NCI-H2227 (cell line): ENCODE measurements around the gene LAMTOR4.
"Not testable (repeated sequence)": the region's sequence is repeated elsewhere in the genome, so short reads cannot be mapped to it uniquely, and the experiment has no call there.

Experiments used
- DNase-seq: peaks from one replicate; lab custom pipeline; 2025; ENCODE audit not compliant: unreplicated experiment; lab: John Stamatoyannopoulos, UW

The LAMTOR4 gene

DNA sequence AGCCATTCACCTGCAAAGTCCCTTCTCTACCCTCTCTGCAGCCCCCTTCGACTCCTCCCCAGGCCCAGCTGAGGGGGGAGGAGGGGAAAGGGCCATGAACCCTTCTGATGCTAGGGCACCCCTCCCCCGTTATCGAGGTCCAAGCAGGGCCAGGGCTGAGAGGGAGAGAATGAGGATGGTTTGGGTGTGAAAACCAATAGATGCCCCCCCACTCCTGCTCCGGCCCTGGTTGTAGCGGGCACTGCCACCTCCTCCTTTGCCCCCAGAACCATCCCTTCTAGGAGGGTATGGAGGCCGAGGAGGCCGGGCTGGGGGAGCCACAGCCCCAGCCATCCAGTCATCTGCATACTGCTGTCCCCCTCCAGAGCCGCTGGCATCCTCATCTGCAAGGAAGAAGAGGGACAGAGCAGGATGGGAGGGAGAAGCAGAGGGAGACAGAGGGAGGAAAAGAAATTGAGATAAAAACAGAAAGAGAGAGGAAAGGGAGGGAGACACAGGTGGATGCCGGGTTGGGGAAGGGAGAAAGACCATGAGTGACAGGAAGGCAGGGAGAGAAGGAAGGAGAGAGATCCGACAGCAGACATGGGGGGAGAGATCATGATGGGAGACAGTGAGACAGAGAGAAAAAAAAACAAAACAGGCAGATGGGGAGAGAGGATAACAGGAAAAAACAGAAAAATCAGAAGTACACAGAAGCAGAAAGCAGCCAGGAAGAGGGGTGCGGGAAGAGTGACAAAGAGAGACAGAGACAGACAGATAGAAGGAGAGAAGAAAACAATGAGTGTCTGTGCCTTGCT is 21.6 kb downstream of the LAMTOR4 start:
- DNase-seq, result no peak

DNA sequence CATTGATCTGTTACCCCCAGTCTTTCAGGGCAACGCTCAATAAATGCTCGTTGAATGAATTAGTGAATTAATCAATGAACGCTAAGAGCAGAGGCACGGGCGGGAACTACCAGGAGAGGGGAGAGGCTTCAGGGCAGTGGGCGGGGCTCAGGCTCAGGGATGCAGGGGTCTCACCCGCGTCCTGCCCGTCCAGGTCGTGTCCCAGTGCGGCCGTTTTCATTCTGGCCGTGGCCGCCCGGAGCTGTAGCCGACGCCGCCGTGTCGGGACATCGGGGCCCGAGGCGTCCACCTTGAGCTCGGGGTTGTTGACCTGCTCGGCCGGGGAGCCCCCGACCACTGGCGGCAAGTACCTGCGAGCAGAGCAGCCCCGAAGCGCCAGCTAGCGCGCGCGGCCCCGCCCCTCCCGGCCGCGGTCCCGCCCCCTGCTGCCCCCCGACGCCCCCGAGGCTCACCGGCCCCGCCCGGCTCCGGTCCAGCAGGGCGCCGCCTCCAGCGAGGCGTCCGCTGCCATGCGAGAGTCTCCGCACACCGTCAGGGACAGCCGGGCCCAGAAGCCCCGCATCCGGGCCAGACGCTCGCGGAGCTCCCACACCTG is 22.5 kb downstream of the LAMTOR4 start:
- peak; percentile 32 for DNase-seq

- DNase-seq, result no peak
Observed at GRCh38 chr7:100171840-100172239, 23.1 kb downstream of the LAMTOR4 start.

DNA sequence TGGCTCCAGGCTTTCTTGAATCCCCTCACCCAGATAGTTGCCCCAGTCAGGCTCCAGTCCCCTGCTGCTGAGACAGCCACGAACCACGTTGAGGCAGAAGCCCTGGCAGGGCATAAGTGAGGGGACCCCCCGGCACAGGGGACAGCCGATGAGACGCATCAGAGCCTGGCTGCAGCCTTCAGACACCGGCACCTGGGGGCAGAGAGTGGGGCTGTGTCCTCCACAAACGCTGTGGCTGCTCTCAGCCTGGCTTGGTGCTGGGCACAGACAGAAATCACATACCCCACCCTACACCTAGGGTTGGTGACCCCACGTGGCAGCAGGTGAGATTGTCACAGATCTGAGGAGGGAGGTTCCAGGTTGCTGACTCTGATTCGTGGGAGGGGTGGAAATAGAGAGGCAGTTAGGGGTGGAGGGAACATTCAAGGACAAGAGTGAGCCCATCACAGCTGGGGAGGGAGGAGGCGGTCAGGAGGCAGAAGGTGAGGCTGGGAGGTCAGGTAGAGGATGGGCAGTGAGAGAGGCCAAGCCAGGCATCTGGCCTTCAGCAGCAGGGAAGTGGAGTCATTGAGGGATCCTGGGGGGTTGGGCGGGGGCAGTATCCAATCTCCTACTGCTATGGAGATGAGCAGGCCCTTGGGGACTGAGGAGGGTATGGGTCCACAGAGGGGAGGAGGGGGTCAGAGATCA is 25.2 kb downstream of the LAMTOR4 start:
- no peak for DNase-seq

DNA sequence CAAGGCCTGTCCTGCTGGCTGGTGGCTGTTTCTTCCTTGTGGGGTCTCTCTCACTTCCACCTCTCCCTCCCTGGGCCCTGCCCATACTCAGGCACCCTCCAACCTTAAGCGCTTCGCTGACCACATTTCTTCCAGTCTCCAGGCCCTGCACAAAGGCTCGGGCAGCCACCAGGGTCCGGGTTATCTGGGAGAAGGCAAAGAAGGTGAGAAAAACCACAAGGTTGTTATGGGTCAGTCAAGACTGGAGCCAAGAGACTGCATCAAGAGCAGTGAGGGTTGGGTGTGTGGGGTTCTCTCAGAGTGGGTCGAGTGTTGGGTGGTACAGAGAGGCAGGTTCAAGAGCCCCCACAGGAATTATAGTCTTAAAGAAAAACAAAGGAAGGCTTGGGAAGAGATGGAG is 25.9 kb downstream of the LAMTOR4 start:
- no peak for DNase-seq

- no peak for DNase-seq
Observed at GRCh38 chr7:100175296-100175935, 26.7 kb downstream of the LAMTOR4 start.

DNA sequence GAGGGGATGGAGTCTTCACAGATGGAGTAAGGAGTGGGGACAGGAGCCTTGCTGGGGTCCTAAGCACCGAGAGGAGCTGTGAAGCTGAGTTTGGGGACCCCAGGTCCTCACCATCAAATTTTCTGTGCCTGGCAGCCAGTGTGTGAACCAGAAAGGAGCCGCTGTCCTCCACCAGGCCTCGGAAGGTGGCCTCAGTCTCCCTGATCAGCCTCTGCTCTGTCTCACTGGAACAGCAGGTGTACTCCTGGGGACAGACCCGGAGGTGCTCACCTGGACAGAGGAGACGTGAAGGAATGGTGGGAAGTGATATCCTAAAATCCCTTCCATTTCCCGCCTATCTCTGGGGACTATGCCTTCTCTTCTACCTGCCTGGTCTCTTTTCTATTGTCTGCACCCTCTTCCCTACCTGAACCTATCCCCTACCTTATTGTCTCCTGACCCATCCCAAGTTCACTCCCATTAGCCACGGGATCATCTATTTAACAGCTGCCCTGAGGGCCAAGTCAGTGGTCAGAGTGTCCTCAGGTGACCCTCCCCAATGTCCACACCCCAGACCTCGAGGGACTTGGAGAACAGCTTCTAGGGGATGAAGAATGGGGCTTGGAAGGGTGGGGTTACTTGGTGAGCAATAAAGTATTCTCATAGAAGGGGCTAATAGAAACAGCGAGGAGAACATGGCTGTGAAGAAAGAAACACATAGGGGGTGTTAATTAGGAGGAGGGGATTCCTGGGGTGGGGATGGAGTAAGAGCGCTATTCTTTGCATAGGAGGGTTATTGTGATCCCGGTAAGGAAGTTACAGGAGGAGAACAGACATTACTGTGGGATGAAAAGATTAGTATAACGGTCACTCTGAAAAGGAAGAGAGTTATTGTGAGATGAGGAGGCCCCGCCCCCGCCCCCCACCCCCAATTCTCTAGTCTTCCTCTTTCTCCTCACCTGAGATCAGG is 27.7 kb downstream of the LAMTOR4 start:
- DNase-seq, result no peak

GRCh38 chr7:100177045-100178001 is 28.6 kb downstream of the LAMTOR4 start, which contains the start of the genes GPC2 and STAG3:
Gene GPC2, minus strand, starts transcription at chr7:100177381. Its CDS starts 182 bp downstream, at chr7:100177199.
Gene STAG3, plus strand, starts transcription at chr7:100177918. Its CDS starts 2,639 bp downstream, at chr7:100180557.
- DNase-seq, result peak; percentile 98

- not testable (repeated sequence) for DNase-seq
Observed at GRCh38 chr7:100180084-100180483, 31.4 kb downstream of the LAMTOR4 start.

DNA sequence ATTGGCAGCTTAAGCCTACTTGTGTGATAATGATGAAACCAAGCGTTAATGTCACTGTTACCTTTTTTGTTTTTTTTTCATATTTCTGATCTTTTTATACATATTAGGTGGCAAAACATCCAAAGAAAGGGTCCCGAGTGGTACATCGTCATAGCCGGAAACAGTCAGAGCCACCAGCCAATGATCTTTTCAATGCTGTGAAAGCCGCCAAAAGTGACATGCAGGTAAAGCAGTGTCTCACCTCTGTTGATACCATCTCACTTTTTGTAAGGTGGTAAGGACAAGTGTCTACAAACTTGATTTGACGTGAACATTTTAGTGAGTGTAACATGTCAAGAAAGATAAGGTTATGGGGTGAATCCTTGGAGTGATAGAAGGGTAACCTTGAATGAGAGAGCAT is 33.9 kb downstream of the LAMTOR4 start:
- not testable (repeated sequence) for DNase-seq

DNA sequence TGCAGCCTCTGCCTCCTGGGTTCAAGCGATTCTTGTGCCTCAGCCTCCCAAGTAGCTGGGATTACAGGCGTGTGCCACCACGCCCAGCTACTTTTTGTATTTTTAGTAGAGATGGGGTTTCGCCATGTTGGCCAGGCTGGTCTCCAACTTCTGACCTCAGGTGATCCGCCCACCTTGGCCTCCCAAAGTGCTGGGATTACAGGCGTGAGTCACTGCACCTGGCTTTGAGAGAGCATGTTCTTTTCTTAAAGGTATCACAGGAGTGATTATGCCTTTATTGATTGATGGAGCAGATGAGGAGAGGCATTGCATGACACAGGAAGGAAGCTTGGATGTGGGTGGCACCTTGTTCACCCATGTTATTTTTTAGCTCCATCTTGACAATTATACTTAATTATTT is 34.4 kb downstream of the LAMTOR4 start:
- not testable (repeated sequence) for DNase-seq

DNA sequence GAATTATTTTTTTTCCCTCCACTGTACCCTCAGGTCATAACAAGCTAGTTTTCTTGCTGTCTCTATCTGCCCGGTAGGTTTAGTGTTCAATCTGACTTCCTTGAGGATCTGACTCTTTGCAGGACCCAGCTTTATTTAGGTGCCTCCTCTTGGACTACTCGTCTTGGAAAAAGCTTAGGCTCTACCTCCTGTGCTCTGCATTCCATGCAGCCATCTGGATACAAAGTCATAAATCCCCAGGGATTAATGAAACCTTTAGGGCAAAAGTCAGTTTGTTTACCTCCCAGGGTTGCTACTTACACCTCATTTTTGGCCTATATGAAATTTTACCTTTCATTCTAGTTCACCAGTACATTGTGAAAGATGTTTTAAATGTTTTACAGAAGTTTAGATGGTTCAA is 37.0 kb downstream of the LAMTOR4 start:
- no peak for DNase-seq

GRCh38 chr7:100189061-100189460 is 40.3 kb downstream of the LAMTOR4 start:
- DNase-seq, result peak; percentile 24

DNA sequence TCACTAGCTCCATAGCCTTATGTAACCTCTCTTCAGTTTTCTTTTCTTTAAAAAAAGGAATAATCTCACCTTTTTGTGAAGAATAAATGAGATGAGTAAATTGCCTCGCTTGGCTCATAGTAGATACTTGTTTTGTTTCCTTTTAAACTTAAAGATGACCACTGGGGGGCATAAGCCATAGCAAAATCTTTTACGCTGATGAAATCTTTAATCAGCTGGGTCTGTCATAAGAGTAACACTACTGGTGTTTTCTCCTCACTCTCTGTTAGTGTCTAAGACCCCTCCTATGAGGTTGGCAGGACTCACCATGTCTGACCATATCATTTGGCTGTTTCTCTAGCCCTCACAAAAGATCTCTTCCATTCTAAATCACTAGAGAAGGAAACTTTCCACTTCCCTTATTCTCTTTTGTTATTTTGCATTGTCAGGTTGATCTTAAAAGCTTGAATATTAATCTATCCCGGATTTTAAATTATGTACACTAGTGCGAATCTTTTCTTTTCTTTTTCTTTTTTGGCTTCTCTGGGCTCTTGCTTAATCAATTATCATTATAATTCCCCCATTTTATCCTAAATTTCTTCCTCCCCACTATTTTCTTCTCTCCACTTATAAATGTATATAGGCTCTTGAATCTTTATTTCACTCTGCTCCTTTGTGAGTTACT is 41.5 kb downstream of the LAMTOR4 start:
- peak; percentile 26 for DNase-seq

GRCh38 chr7:100191775-100192174 is 43.1 kb downstream of the LAMTOR4 start:
- DNase-seq, result no peak

- not testable (repeated sequence) for DNase-seq
Observed at GRCh38 chr7:100192281-100192862, 43.7 kb downstream of the LAMTOR4 start.

DNA sequence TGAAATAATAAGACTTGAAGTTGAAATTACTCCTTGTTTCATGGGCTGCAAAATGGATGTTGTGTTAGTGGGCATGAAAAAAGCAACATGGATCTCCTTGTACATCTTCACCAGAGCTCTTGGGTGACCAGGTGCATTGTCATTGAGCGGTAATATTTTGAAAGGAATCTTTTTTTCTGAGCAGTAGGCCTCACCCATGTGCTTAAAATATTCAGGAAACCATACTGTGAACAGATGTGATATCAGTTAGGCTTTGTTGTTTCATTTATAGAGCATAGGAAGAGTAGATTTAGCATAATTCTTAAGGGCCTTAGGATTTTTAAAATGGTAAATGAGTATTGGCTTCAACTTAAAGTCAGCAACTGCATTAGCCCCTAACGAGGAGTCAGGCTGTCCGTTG is 44.3 kb downstream of the LAMTOR4 start:
- DNase-seq, result no peak

DNA sequence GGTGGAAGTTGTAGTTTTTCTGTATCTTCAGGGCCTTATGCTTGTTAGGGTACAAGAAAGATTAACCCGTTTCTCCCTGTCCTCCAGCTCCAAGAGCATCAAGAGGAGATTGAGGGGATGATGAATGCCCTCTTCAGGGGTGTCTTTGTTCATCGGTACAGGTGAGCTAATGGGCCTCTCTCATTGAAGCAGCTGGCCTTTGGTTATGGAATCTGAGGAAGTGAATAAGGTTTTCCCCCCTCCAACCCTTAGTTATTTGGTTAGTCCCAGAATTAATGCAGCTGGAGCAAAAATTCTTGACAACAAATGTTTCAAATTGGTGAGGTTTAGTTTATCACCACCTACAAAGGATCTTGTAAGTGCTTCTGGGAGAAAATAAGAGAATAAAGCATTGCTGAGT is 46.5 kb downstream of the LAMTOR4 start:
- DNase-seq, result no peak
